GM06990 (cell line): ENCODE data around the gene FNDC3B.

Source experiments
- DNase-seq: peaks from one replicate; pipeline ENCODE4 v3.0.0-alpha.2; 2011; ENCODE audit not compliant: insufficient read length; ENCODE audit errors: extremely low read depth
- H3K27me3 ChIP-seq: replicated peaks from 2 replicates; pipeline ENCODE4 v1.6.0; 2011; ENCODE audit warnings: low read length; ENCODE audit not compliant: control insufficient read depth, insufficient read depth
- H3K36me3 ChIP-seq: 2 replicates; pipeline ENCODE4 v1.5.1; 2011; ENCODE audit warnings: low read length; ENCODE audit not compliant: control insufficient read depth, insufficient read depth
- H3K4me3 ChIP-seq: replicated peaks from 2 replicates; pipeline ENCODE4 v1.5.1; 2011; ENCODE audit warnings: low read depth, mild to moderate bottlenecking, control low read depth, low read length
- CTCF ChIP-seq: IDR thresholded peaks from 2 replicates; pipeline ENCODE4 v1.5.1; 2011; ENCODE audit warnings: low read length, control low read depth, mild to moderate bottlenecking, inconsistent platforms; ENCODE audit not compliant: insufficient read depth, poor library complexity, severe bottlenecking

Gene FNDC3B

GRCh38 chr3:172070802-172071201 is 31.4 kb downstream of the FNDC3B start:
- TF ChIP-seq CTCF, result no peak
- no peaks in the 10 kb centered on the region for H3K36me3 ChIP-seq

GRCh38 chr3:172071780-172072330 is 32.5 kb downstream of the FNDC3B start:
- no peak overlapping the region for H3K4me3 ChIP-seq
- H3K36me3 ChIP-seq, result no peaks in the 10 kb centered on the region
- no peaks in the 10 kb centered on the region for H3K27me3 ChIP-seq
- no peak for DNase-seq
- TF ChIP-seq CTCF, result no peak

More at GRCh38 chr3:172070802-172071201, 31.4 kb downstream of the FNDC3B start:
- H3K27me3 ChIP-seq, result no peaks in the 10 kb centered on the region
- no peak for DNase-seq
- no peak overlapping the region for H3K4me3 ChIP-seq

GRCh38 chr3:172072543-172072942 is 33.2 kb downstream of the FNDC3B start:
- TF ChIP-seq CTCF, result no peak
- no peak for DNase-seq
- no peaks in the 10 kb centered on the region for H3K36me3 ChIP-seq
- no peaks in the 10 kb centered on the region for H3K27me3 ChIP-seq
- H3K4me3 ChIP-seq, result no peak overlapping the region

- TF ChIP-seq CTCF, result no peak
- H3K27me3 ChIP-seq, result no peaks in the 10 kb centered on the region
- H3K36me3 ChIP-seq, result no peaks in the 10 kb centered on the region
- H3K4me3 ChIP-seq, result no peak overlapping the region
- DNase-seq, result no peak
These were observed 34.0 kb downstream of the FNDC3B start for GRCh38 chr3:172073262-172073915.

GRCh38 chr3:172074032-172074431 is 34.7 kb downstream of the FNDC3B start:
- Histone ChIP-seq H3K27me3 (no peaks in the 10 kb centered on the region), H3K4me3 (no peak overlapping the region), H3K36me3 (no peaks in the 10 kb centered on the region)
- no peak for TF ChIP-seq CTCF
- no peak for DNase-seq
